Measurements from ENCODE around the gene RTRAF.

DNA sequence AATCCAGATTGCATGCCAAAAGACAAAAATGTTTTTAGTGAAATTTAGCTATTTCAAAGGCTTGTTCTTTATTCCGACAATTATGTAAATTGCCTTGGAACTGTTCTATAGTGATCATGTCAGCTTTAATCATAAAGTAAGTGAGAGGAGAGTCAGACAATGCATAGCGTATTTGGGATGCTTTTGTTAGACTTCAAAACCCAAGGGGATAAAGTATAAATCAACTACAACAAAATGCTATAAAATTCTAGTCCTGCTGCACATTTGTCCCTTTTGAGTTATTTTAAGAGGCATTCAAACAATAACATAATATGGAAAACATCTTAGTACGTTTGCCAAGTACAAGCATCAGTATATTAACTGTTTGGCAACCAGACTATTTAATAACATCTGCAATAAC lies 11.3 kb downstream of the RTRAF start:
- TF ChIP-seq, protein P1, sequence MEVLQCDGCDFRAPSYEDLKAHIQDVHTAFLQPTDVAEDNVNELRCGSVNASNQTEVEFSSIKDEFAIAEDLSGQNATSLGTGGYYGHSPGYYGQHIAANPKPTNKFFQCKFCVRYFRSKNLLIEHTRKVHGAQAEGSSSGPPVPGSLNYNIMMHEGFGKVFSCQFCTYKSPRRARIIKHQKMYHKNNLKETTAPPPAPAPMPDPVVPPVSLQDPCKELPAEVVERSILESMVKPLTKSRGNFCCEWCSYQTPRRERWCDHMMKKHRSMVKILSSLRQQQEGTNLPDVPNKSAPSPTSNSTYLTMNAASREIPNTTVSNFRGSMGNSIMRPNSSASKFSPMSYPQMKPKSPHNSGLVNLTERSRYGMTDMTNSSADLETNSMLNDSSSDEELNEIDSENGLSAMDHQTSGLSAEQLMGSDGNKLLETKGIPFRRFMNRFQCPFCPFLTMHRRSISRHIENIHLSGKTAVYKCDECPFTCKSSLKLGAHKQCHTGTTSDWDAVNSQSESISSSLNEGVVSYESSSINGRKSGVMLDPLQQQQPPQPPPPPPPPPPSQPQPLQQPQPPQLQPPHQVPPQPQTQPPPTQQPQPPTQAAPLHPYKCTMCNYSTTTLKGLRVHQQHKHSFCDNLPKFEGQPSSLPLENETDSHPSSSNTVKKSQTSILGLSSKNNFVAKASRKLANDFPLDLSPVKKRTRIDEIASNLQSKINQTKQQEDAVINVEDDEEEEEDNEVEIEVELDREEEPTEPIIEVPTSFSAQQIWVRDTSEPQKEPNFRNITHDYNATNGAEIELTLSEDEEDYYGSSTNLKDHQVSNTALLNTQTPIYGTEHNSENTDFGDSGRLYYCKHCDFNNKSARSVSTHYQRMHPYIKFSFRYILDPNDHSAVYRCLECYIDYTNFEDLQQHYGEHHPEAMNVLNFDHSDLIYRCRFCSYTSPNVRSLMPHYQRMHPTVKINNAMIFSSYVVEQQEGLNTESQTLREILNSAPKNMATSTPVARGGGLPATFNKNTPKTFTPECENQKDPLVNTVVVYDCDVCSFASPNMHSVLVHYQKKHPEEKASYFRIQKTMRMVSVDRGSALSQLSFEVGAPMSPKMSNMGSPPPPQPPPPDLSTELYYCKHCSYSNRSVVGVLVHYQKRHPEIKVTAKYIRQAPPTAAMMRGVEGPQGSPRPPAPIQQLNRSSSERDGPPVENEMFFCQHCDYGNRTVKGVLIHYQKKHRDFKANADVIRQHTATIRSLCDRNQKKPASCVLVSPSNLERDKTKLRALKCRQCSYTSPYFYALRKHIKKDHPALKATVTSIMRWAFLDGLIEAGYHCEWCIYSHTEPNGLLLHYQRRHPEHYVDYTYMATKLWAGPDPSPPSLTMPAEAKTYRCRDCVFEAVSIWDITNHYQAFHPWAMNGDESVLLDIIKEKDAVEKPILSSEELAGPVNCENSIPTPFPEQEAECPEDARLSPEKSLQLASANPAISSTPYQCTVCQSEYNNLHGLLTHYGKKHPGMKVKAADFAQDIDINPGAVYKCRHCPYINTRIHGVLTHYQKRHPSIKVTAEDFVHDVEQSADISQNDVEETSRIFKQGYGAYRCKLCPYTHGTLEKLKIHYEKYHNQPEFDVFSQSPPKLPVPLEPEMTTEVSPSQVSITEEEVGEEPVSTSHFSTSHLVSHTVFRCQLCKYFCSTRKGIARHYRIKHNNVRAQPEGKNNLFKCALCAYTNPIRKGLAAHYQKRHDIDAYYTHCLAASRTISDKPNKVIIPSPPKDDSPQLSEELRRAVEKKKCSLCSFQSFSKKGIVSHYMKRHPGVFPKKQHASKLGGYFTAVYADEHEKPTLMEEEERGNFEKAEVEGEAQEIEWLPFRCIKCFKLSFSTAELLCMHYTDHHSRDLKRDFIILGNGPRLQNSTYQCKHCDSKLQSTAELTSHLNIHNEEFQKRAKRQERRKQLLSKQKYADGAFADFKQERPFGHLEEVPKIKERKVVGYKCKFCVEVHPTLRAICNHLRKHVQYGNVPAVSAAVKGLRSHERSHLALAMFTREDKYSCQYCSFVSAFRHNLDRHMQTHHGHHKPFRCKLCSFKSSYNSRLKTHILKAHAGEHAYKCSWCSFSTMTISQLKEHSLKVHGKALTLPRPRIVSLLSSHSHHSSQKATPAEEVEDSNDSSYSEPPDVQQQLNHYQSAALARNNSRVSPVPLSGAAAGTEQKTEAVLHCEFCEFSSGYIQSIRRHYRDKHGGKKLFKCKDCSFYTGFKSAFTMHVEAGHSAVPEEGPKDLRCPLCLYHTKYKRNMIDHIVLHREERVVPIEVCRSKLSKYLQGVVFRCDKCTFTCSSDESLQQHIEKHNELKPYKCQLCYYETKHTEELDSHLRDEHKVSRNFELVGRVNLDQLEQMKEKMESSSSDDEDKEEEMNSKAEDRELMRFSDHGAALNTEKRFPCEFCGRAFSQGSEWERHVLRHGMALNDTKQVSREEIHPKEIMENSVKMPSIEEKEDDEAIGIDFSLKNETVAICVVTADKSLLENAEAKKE (CRISPR knock-in tag; IDR thresholded peaks at IDR 0.05): no peak
- TF ChIP-seq, protein P2, sequence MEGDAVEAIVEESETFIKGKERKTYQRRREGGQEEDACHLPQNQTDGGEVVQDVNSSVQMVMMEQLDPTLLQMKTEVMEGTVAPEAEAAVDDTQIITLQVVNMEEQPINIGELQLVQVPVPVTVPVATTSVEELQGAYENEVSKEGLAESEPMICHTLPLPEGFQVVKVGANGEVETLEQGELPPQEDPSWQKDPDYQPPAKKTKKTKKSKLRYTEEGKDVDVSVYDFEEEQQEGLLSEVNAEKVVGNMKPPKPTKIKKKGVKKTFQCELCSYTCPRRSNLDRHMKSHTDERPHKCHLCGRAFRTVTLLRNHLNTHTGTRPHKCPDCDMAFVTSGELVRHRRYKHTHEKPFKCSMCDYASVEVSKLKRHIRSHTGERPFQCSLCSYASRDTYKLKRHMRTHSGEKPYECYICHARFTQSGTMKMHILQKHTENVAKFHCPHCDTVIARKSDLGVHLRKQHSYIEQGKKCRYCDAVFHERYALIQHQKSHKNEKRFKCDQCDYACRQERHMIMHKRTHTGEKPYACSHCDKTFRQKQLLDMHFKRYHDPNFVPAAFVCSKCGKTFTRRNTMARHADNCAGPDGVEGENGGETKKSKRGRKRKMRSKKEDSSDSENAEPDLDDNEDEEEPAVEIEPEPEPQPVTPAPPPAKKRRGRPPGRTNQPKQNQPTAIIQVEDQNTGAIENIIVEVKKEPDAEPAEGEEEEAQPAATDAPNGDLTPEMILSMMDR (conservative IDR thresholded peaks at IDR 0.05; ENCODE audit: low read depth in 2 of 2): no peak
- TF ChIP-seq POLR2AphosphoS5 (IDR thresholded peaks at IDR 0.05; ENCODE audit: low read depth) (no peak), EZH2 (IDR thresholded peaks at IDR 0.05; ENCODE audit: low read depth, unreplicated experiment) (no peak), CREB1 (CRISPR knock-in tag; IDR thresholded peaks at IDR 0.05; ENCODE audit: low read depth) (no peak), EZH2phosphoT487 (IDR thresholded peaks at IDR 0.05; ENCODE audit: unreplicated experiment) (no peak)
- TF ChIP-seq, protein P3, sequence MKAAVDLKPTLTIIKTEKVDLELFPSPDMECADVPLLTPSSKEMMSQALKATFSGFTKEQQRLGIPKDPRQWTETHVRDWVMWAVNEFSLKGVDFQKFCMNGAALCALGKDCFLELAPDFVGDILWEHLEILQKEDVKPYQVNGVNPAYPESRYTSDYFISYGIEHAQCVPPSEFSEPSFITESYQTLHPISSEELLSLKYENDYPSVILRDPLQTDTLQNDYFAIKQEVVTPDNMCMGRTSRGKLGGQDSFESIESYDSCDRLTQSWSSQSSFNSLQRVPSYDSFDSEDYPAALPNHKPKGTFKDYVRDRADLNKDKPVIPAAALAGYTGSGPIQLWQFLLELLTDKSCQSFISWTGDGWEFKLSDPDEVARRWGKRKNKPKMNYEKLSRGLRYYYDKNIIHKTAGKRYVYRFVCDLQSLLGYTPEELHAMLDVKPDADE (IDR thresholded peaks at IDR 0.05): no peak
